CD8-positive, alpha-beta memory T cell (primary cell): Measurements from ENCODE around the gene MRPS21. TPM values are rescaled to one million over a fixed set of nuclear protein-coding genes. Genes with fewer than 3 reads are reported as not detected.
"Not testable (repeated sequence)": the region's sequence is repeated elsewhere in the genome, so short reads cannot be mapped to it uniquely, and the experiment has no call there.

ENCODE experiments used
- CTCF ChIA-PET: fragments of 350-600 bp; sonication (Branson Sonifier 250); formaldehyde crosslinking; loops from one replicate; lab custom pipeline; 2021; ENCODE audit warnings: antibody characterized with exemption; lab: Charles Lee
- POLR2A ChIA-PET: fragments of 350-600 bp; sonication (Branson Sonifier 250); formaldehyde crosslinking; loops from one replicate; lab custom pipeline; 2021; ENCODE audit warnings: antibody characterized with exemption; lab: Charles Lee
- DNase-seq, 5 donors: peaks; one replicate each; pipeline versions ENCODE4 v3.0.0 to v3.0.0-alpha.2; 2020 to 2022; ENCODE audit warnings: mixed read lengths in 1 of 5
- H3K27ac ChIP-seq: one replicate; pipeline ENCODE4 v1.7.0; 2013; ENCODE audit warnings: low read depth, mild to moderate bottlenecking, low read length, moderate library complexity
- H3K27me3 ChIP-seq: 2 replicates; pipeline ENCODE4 v1.7.0; 2013; ENCODE audit warnings: low read length, mild to moderate bottlenecking; ENCODE audit not compliant: insufficient read depth, poor library complexity, severe bottlenecking
- H3K36me3 ChIP-seq: 2 replicates; pipeline ENCODE4 v1.7.0; 2013; ENCODE audit warnings: mild to moderate bottlenecking, low read length, moderate library complexity; ENCODE audit not compliant: insufficient read depth
- H3K4me1 ChIP-seq: 2 replicates; pipeline ENCODE4 v1.7.0; 2013; ENCODE audit warnings: mild to moderate bottlenecking, low read length, moderate library complexity; ENCODE audit not compliant: insufficient read depth
- H3K4me3 ChIP-seq: 2 replicates; pipeline ENCODE4 v1.7.0; 2013; ENCODE audit warnings: mild to moderate bottlenecking, low read length
- H3K9me3 ChIP-seq: 2 replicates; pipeline ENCODE4 v1.7.0; 2013; ENCODE audit warnings: mild to moderate bottlenecking, low read length
- H3K27ac Mint-ChIP-seq, 8 donors: one replicate each; pipeline ENCODE4 v1.8.0; 2020 to 2021; ENCODE audit warnings: mixed read lengths in 8 of 8, mild to moderate bottlenecking in 6 of 8, inconsistent platforms in 3 of 8, moderate library complexity in 3 of 8
- H3K27me3 Mint-ChIP-seq, 2 donors: one replicate each; pipeline ENCODE4 v1.8.0; 2020 to 2021; ENCODE audit warnings: mixed read lengths in 2 of 2, mild to moderate bottlenecking in 1 of 2, moderate library complexity in 1 of 2
- H3K36me3 Mint-ChIP-seq, 3 donors: one replicate each; pipeline ENCODE4 v1.8.0; 2020 to 2021; ENCODE audit warnings: mixed read lengths in 3 of 3, inconsistent platforms in 1 of 3, mild to moderate bottlenecking in 1 of 3
- H3K4me1 Mint-ChIP-seq, 3 donors: one replicate each; pipeline ENCODE4 v1.8.0; 2020 to 2021; ENCODE audit warnings: mixed read lengths in 3 of 3, inconsistent platforms in 1 of 3, mild to moderate bottlenecking in 1 of 3
- H3K4me3 Mint-ChIP-seq, 7 donors: one replicate each; pipeline ENCODE4 v1.8.0; 2020 to 2021; ENCODE audit warnings: mixed read lengths in 7 of 7, mild to moderate bottlenecking in 6 of 7, moderate library complexity in 4 of 7, inconsistent platforms in 2 of 7
- H3K9me3 Mint-ChIP-seq, 5 donors: one replicate each; pipeline ENCODE4 v1.8.0; 2020 to 2022; ENCODE audit warnings: mixed read lengths in 5 of 5, mild to moderate bottlenecking in 3 of 5, moderate library complexity in 2 of 5, inconsistent platforms in 1 of 5
- polyA plus RNA-seq: library from polyadenylated mRNA; unstranded; fragments of 300-500 nt; fragmentation: Illumina TruSeq; gene quantifications from one replicate; pipeline ENCODE4 v1.2.3, GENCODE V29; 2021
- total RNA-seq, 2 experiments: library from RNA; stranded (reverse); gene quantifications; one replicate each; pipeline ENCODE4 v1.2.3, GENCODE V29; 2021

Gene MRPS21
- total and polyA plus RNA-seq, 3 experiments from 2014 or later, result 76.9 to 81.0 (median 80.1) TPM

- no peak overlapping the region for H3K4me3 ChIP-seq
- H3K36me3 Mint-ChIP-seq, result peaks cover 0 to 62% (median 15%) of the 10 kb centered on the region in 3 donors
- ChIA-PET CTCF (no interaction called here), POLR2A (no interaction called here)
- H3K27me3 ChIP-seq, result no peaks in the 10 kb centered on the region
- peaks cover 16% of the 10 kb centered on the region for H3K36me3 ChIP-seq
- H3K4me3 Mint-ChIP-seq, result no peak overlapping the region
- H3K27me3 Mint-ChIP-seq, result no peaks in the 10 kb centered on the region
- no peak for DNase-seq
- no peak overlapping the region for H3K27ac ChIP-seq
- no peaks in the 10 kb centered on the region for H3K9me3 ChIP-seq
- peaks cover 4 to 19% (median 8%) of the 10 kb centered on the region in 3 donors for H3K4me1 Mint-ChIP-seq
- peak overlapping the region in 4 of 8 donors; percentile 4 to 65 (median 26) for H3K27ac Mint-ChIP-seq
- H3K4me1 ChIP-seq, result no peaks in the 10 kb centered on the region
- H3K9me3 Mint-ChIP-seq, result no peaks in the 10 kb centered on the region
Measured at GRCh38 chr1:150302338-150302737, 8.7 kb downstream of the MRPS21 start.

- Mint-ChIP-seq H3K36me3 (peaks cover under 1 to 62% (median 15%) of the 10 kb centered on the region in 3 donors), H3K27ac (peak overlapping the region in 3 of 8 donors; percentile 17 to 71 (median 19)), H3K27me3 (no peaks in the 10 kb centered on the region), H3K9me3 (no peaks in the 10 kb centered on the region), H3K4me1 (peaks cover 2 to 19% (median 3%) of the 10 kb centered on the region in 3 donors), H3K4me3 (no peak overlapping the region)
- ChIA-PET POLR2A (no interaction called here), CTCF (no interaction called here)
- no peaks in the 10 kb centered on the region for H3K9me3 ChIP-seq
- H3K4me1 ChIP-seq, result no peaks in the 10 kb centered on the region
- no peaks in the 10 kb centered on the region for H3K27me3 ChIP-seq
- no peak overlapping the region for H3K4me3 ChIP-seq
- H3K36me3 ChIP-seq, result peaks cover 16% of the 10 kb centered on the region
- no peak for DNase-seq
- no peak overlapping the region for H3K27ac ChIP-seq
Measured at GRCh38 chr1:150302902-150303301, 9.2 kb downstream of the MRPS21 start.

- Mint-ChIP-seq H3K36me3 (peaks cover 5 to 37% (median 6%) of the 10 kb centered on the region in 3 donors), H3K27ac (peak overlapping the region in 2 of 8 donors; percentile 41 to 57)
- H3K27ac ChIP-seq, H3K4me3 ChIP-seq, H3K4me1 ChIP-seq, H3K27me3 ChIP-seq, H3K36me3 ChIP-seq, H3K4me3 Mint-ChIP-seq, H3K9me3 Mint-ChIP-seq, H3K27me3 Mint-ChIP-seq, H3K9me3 ChIP-seq, DNase-seq, H3K4me1 Mint-ChIP-seq, CTCF ChIA-PET: not testable (repeated sequence)
- POLR2A ChIA-PET, result interaction anchor here (0.7 kb wide), 1 partner anchor 53 kb away, joined by 3 read pairs; no protein-coding TSS in a partner anchor
Measured at GRCh38 chr1:150308585-150308984, 14.9 kb downstream of the MRPS21 start.

- peaks cover 5 to 33% (median 5%) of the 10 kb centered on the region in 3 donors for H3K36me3 Mint-ChIP-seq
- H3K9me3 Mint-ChIP-seq, result no peaks in the 10 kb centered on the region
- H3K4me1 ChIP-seq, result no peaks in the 10 kb centered on the region
- H3K36me3 ChIP-seq, result no peaks in the 10 kb centered on the region
- H3K27ac Mint-ChIP-seq, result peak overlapping the region in 2 of 8 donors; percentile 46 to 79
- CTCF ChIA-PET, result no interaction called here
- no peaks in the 10 kb centered on the region for H3K27me3 Mint-ChIP-seq
- POLR2A ChIA-PET, result no interaction called here
- H3K4me1 Mint-ChIP-seq, result no peaks in the 10 kb centered on the region
- no peak overlapping the region for H3K27ac ChIP-seq
- H3K4me3 ChIP-seq, result no peak overlapping the region
- no peaks in the 10 kb centered on the region for H3K27me3 ChIP-seq
- DNase-seq, result no peak
- no peak overlapping the region for H3K4me3 Mint-ChIP-seq
- no peaks in the 10 kb centered on the region for H3K9me3 ChIP-seq
Measured at GRCh38 chr1:150309758-150310508, 16.3 kb downstream of the MRPS21 start.

GRCh38 chr1:150311762-150312161 lies 18.1 kb downstream of the MRPS21 start:
- no peaks in the 10 kb centered on the region for H3K36me3 ChIP-seq
- ChIA-PET POLR2A (no interaction called here), CTCF (no interaction called here)
- Mint-ChIP-seq H3K27ac (no peak overlapping the region), H3K36me3 (peaks cover 3 to 21% (median 5%) of the 10 kb centered on the region in 3 donors), H3K9me3 (no peaks in the 10 kb centered on the region), H3K4me1 (no peaks in the 10 kb centered on the region), H3K27me3 (no peaks in the 10 kb centered on the region), H3K4me3 (no peak overlapping the region)
- no peak for DNase-seq
- no peak overlapping the region for H3K4me3 ChIP-seq
- H3K9me3 ChIP-seq, result no peaks in the 10 kb centered on the region
- no peaks in the 10 kb centered on the region for H3K27me3 ChIP-seq
- no peak overlapping the region for H3K27ac ChIP-seq
- no peaks in the 10 kb centered on the region for H3K4me1 ChIP-seq

GRCh38 chr1:150314691-150315090 lies 21.0 kb downstream of the MRPS21 start:
- POLR2A ChIA-PET, H3K36me3 ChIP-seq, DNase-seq, H3K9me3 ChIP-seq, H3K4me3 ChIP-seq, H3K27ac Mint-ChIP-seq, H3K27me3 ChIP-seq, H3K27ac ChIP-seq, H3K36me3 Mint-ChIP-seq, CTCF ChIA-PET, H3K4me1 ChIP-seq, H3K4me1 Mint-ChIP-seq, H3K9me3 Mint-ChIP-seq, H3K27me3 Mint-ChIP-seq, H3K4me3 Mint-ChIP-seq: not testable (repeated sequence)

- H3K4me3 ChIP-seq, result peak overlapping the region; percentile 79
- peaks cover 0 to 4% of the 10 kb centered on the region in 2 donors for H3K27me3 Mint-ChIP-seq
- CTCF ChIA-PET, result interaction anchor here (1.0 to 1.7 kb wide), 2 partner anchors 18 to 65 kb away, joined by 3 to 5 read pairs; no protein-coding TSS in a partner anchor
- no peak for DNase-seq
- POLR2A ChIA-PET, result interaction anchor here (0.5 to 1.6 kb wide), 3 partner anchors 35 to 48 kb away, joined by 3 to 11 read pairs (median 4); partner anchors contain the start of gene RPRD2
- peaks cover 27 to 43% (median 32%) of the 10 kb centered on the region in 3 donors for H3K4me1 Mint-ChIP-seq
- H3K27me3 ChIP-seq, result no peaks in the 10 kb centered on the region
- H3K36me3 ChIP-seq, result peaks cover 8% of the 10 kb centered on the region
- H3K9me3 Mint-ChIP-seq, result no peaks in the 10 kb centered on the region
- H3K4me3 Mint-ChIP-seq, result peak overlapping the region; percentile 94 to 100 (median 99)
- no peaks in the 10 kb centered on the region for H3K9me3 ChIP-seq
- H3K27ac ChIP-seq, result peak overlapping the region; percentile 97
- H3K27ac Mint-ChIP-seq, result peak overlapping the region; percentile 47 to 100 (median 99)
- H3K36me3 Mint-ChIP-seq, result peaks cover 0 to 26% (median 6%) of the 10 kb centered on the region in 3 donors
- H3K4me1 ChIP-seq, result peaks cover 19% of the 10 kb centered on the region
Measured at GRCh38 chr1:150320667-150320978, 27.0 kb downstream of the MRPS21 start.

- DNase-seq, result peak in 2 of 5 donors; percentile 6 to 18
Measured at GRCh38 chr1:150321826-150322166, 28.1 kb downstream of the MRPS21 start.

More at GRCh38 chr1:150321826-150322166, 28.1 kb downstream of the MRPS21 start:
- CTCF ChIA-PET, result interaction anchor here (1.0 to 1.1 kb wide), 2 partner anchors 15 to 17 kb away, joined by 3 read pairs; no protein-coding TSS in a partner anchor
- peak overlapping the region; percentile 79 for H3K4me3 ChIP-seq
- POLR2A ChIA-PET, result interaction anchor here (1.6 kb wide), 1 partner anchor 42 kb away, joined by 11 read pairs; the partner anchor contains the start of gene RPRD2
- Mint-ChIP-seq H3K4me3 (peak overlapping the region; percentile 94 to 100 (median 99)), H3K27ac (peak overlapping the region; percentile 88 to 100 (median 99)), H3K4me1 (peaks cover 33 to 54% (median 43%) of the 10 kb centered on the region in 3 donors), H3K36me3 (peaks cover 0 to 37% (median 11%) of the 10 kb centered on the region in 3 donors), H3K9me3 (no peaks in the 10 kb centered on the region), H3K27me3 (peaks cover 0 to 4% of the 10 kb centered on the region in 2 donors)
- peak overlapping the region; percentile 97 for H3K27ac ChIP-seq
- H3K36me3 ChIP-seq, result peaks cover 18% of the 10 kb centered on the region
- H3K27me3 ChIP-seq, result no peaks in the 10 kb centered on the region
- no peaks in the 10 kb centered on the region for H3K9me3 ChIP-seq
- peaks cover 19% of the 10 kb centered on the region for H3K4me1 ChIP-seq
